Activated B cell treated with CpG ODN at 0.5 μM for 24 hours (primary cell): Measurements from ENCODE around the gene PAFAH2. TPM values are rescaled to one million over a fixed set of nuclear protein-coding genes. Genes with fewer than 3 reads are reported as not detected.

ENCODE experiments used
- ATAC-seq: fragments of 200-7000 bp; cut with Tn5 transposase; one replicate; pipeline ENCODE4 v1.10.0; 2021; ENCODE audit warnings: low read depth, mild to moderate bottlenecking, moderate library complexity
- CTCF ChIA-PET: fragments of 350-600 bp; sonication (Branson Sonifier 250); formaldehyde crosslinking; loops from one replicate; lab custom pipeline; 2021; ENCODE audit warnings: antibody characterized with exemption; lab: Charles Lee
- POLR2A ChIA-PET: fragments of 350-600 bp; sonication (Branson Sonifier 250); formaldehyde crosslinking; loops from one replicate; lab custom pipeline; 2021; ENCODE audit warnings: antibody characterized with exemption; lab: Charles Lee
- DNase-seq: peaks from one replicate; pipeline ENCODE4 v3.0.0; 2022
- H3K27ac Mint-ChIP-seq: one replicate; pipeline ENCODE4 v1.8.0; 2020; ENCODE audit warnings: mixed read lengths
- H3K27me3 Mint-ChIP-seq: one replicate; pipeline ENCODE4 v1.8.0; 2021; ENCODE audit warnings: mixed read lengths
- H3K36me3 Mint-ChIP-seq: one replicate; pipeline ENCODE4 v1.8.0; 2021; ENCODE audit warnings: low read depth, mixed read lengths
- H3K4me1 Mint-ChIP-seq: one replicate; pipeline ENCODE4 v1.8.0; 2021; ENCODE audit warnings: mixed read lengths
- H3K4me3 Mint-ChIP-seq: one replicate; pipeline ENCODE4 v1.8.0; 2020; ENCODE audit warnings: mild to moderate bottlenecking, mixed read lengths
- H3K9me3 Mint-ChIP-seq: one replicate; pipeline ENCODE4 v1.8.0; 2020; ENCODE audit warnings: mixed read lengths
- CTCF ChIP-seq: fragments of 200-600 bp; IDR thresholded peaks from one replicate; pipeline ENCODE4 v1.8.0; 2022; ENCODE audit warnings: antibody characterized with exemption, mild to moderate bottlenecking
- intact Hi-C: fragments of 100-400 bp; cut with micrococcal nuclease; formaldehyde crosslinking; loops from one replicate; pipeline ENCODE4 v1.15.1; 2024
- total RNA-seq: library from RNA; stranded (reverse); gene quantifications from 2 replicates; pipeline ENCODE4 v1.2.3, GENCODE V29; 2022

PAFAH2 gene
- total RNA-seq, 1 donor from 2014 or later = 5.4 TPM

- DNase-seq (no peak), ATAC-seq (no peak)
- Mint-ChIP-seq H3K27me3 (peaks cover 18% of the 10 kb centered on the region), H3K36me3 (no peaks in the 10 kb centered on the region), H3K4me1 (peaks cover 20% of the 10 kb centered on the region), H3K4me3 (no peak overlapping the region), H3K9me3 (no peaks in the 10 kb centered on the region), H3K27ac (no peak overlapping the region)
- ChIA-PET POLR2A (no interaction called here), CTCF (no interaction called here)
- intact Hi-C loops = no loop called here
- no peak for TF ChIP-seq CTCF
These were observed 79.2 kb downstream of the PAFAH2 start for GRCh38 chr1:25918615-25919014.

- H3K4me3 Mint-ChIP-seq = no peak overlapping the region
- no peak overlapping the region for H3K27ac Mint-ChIP-seq
- POLR2A ChIA-PET = interaction anchor here (0.6 kb wide), 1 partner anchor 12 kb away, joined by 3 read pairs; the partner anchor contains the start of gene STMN1
These were observed 79.9 kb downstream of the PAFAH2 start for GRCh38 chr1:25917996-25918395.

GRCh38 chr1:25916460-25916859 lies 81.4 kb downstream of the PAFAH2 start:
- no peak overlapping the region for H3K4me3 Mint-ChIP-seq
- no peak for TF ChIP-seq CTCF

More at GRCh38 chr1:25917996-25918395, 79.9 kb downstream of the PAFAH2 start:
- no peaks in the 10 kb centered on the region for H3K9me3 Mint-ChIP-seq
- ATAC-seq (no peak), DNase-seq (no peak)
- H3K27me3 Mint-ChIP-seq = peaks cover 13% of the 10 kb centered on the region
- TF ChIP-seq CTCF = no peak
- CTCF ChIA-PET = no interaction called here
- intact Hi-C loops = no loop called here
- H3K36me3 Mint-ChIP-seq = no peaks in the 10 kb centered on the region
- peaks cover 15% of the 10 kb centered on the region for H3K4me1 Mint-ChIP-seq

GRCh38 chr1:25914074-25914995 lies 83.5 kb downstream of the PAFAH2 start:
- Mint-ChIP-seq H3K27ac (no peak overlapping the region), H3K9me3 (peaks cover 2% of the 10 kb centered on the region), H3K4me3 (no peak overlapping the region), H3K4me1 (peaks cover 8% of the 10 kb centered on the region), H3K36me3 (no peaks in the 10 kb centered on the region), H3K27me3 (no peaks in the 10 kb centered on the region)
- POLR2A ChIA-PET = interaction anchor here (0.7 kb wide), 1 partner anchor 9 kb away, joined by 4 read pairs; no protein-coding TSS in a partner anchor
- intact Hi-C loops = no loop called here
- CTCF ChIA-PET = interaction anchor here (1.5 kb wide), 1 partner anchor 19 kb away, joined by 4 read pairs; no protein-coding TSS in a partner anchor
- TF ChIP-seq CTCF = no peak
- DNase-seq = no peak
- peak; percentile 31 for ATAC-seq

More at GRCh38 chr1:25916460-25916859, 81.4 kb downstream of the PAFAH2 start:
- no peak for ATAC-seq
- CTCF ChIA-PET = no interaction called here
- POLR2A ChIA-PET = no interaction called here
- Mint-ChIP-seq H3K4me1 (peaks cover 8% of the 10 kb centered on the region), H3K27me3 (peaks cover 8% of the 10 kb centered on the region), H3K36me3 (no peaks in the 10 kb centered on the region), H3K27ac (no peak overlapping the region), H3K9me3 (no peaks in the 10 kb centered on the region)
- DNase-seq = no peak
- intact Hi-C loops = no loop called here

- Mint-ChIP-seq H3K36me3 (no peaks in the 10 kb centered on the region), H3K4me3 (no peak overlapping the region), H3K27ac (no peak overlapping the region), H3K4me1 (peaks cover 8% of the 10 kb centered on the region), H3K9me3 (peaks cover 2% of the 10 kb centered on the region), H3K27me3 (no peaks in the 10 kb centered on the region)
- ATAC-seq (no peak), DNase-seq (no peak)
- POLR2A ChIA-PET = no interaction called here
- CTCF ChIA-PET = no interaction called here
- no peak for TF ChIP-seq CTCF
- intact Hi-C loops = no loop called here
These were observed 84.7 kb downstream of the PAFAH2 start for GRCh38 chr1:25913206-25913605.
